Hippocampal formation (tissue), 2 donors: Measurements from ENCODE around the gene LARGE1.

ENCODE experiments used
- DNase-seq, 2 donors: peaks; one replicate each; lab custom pipeline; 2025; lab: John Stamatoyannopoulos, UW

Gene LARGE1

GRCh38 chr22:33657670-33658069 is 262.6 kb downstream of the LARGE1 start:
- no peak for DNase-seq

- no peak for DNase-seq
These were observed 263.3 kb downstream of the LARGE1 start for GRCh38 chr22:33656808-33657628.

- DNase-seq: no peak
These were observed 265.9 kb downstream of the LARGE1 start for GRCh38 chr22:33654173-33654895.

DNA sequence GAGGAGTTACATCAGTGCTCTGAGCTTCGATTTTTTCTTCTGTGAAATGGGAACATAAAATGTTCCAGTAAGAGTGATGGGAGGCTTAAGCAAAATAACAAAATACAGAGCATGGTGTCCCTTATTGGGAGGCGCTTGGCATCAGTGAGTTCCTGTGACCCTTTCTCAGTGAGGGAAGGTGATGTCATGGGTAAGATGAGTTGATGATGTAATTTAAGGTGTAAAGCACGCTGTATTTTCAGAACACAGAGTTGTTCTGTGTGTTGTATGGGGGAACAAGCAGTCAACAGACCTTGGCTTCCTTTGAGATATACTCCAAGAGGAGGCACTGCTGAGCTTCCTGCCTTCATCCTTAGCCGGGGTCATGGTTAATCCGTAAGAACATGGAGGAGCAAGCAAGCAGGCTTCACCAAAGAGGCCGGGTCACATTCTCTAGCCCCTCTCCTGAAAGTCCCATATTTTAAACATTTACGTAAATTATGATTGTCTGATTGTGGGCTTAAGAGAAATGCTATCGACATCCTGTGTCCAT is 266.7 kb downstream of the LARGE1 start:
- no peak for DNase-seq

GRCh38 chr22:33652615-33653014 is 267.7 kb downstream of the LARGE1 start:
- DNase-seq: no peak

- no peak for DNase-seq
These were observed 270.0 kb downstream of the LARGE1 start for GRCh38 chr22:33650244-33650643.

GRCh38 chr22:33648478-33648877 is 271.8 kb downstream of the LARGE1 start:
- no peak for DNase-seq

GRCh38 chr22:33640900-33641299 is 279.4 kb downstream of the LARGE1 start:
- DNase-seq: no peak

GRCh38 chr22:33639588-33640254 is 280.6 kb downstream of the LARGE1 start:
- no peak for DNase-seq

GRCh38 chr22:33635766-33636165 is 284.5 kb downstream of the LARGE1 start:
- no peak for DNase-seq

- DNase-seq: no peak
These were observed 288.5 kb downstream of the LARGE1 start for GRCh38 chr22:33631777-33632176.

DNA sequence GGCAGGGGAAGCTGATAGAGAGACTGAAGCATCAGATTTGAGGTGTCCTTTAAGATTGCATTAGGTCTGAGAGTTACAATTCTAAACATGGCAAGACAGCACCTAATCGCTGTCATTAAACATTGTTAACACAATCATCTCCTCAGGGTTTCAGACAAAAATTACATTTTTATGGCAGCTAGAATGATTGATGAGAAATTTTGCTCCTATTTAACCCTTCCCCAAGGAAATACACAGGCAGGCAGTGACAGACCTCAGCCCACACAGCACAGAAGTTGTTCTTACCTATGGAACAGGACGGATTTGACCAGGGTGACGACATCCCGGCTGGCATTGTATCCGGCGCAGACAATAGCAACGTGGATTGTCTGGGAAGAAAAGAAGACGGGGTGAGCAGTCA is 294.3 kb downstream of the LARGE1 start:
- no peak for DNase-seq

DNA sequence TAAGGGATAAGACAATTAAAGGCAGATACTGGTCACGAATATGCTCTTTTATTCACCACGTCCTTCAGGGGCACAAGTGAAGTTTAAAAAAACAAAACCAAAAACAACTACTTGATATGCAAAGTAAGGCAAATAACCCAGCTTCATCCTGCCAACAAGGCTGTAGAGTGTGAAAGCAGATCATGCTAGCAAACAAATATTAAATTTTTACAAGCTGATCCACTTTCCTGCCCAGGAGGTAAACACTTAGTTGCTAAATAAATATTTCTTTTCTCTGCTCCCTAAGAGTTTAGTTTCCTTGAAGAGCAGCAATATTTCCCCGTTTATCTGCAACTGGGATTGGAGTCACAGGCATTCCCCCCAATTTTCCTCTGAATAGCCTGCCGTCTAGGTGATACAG is 300.2 kb downstream of the LARGE1 start:
- DNase-seq: no peak

DNA sequence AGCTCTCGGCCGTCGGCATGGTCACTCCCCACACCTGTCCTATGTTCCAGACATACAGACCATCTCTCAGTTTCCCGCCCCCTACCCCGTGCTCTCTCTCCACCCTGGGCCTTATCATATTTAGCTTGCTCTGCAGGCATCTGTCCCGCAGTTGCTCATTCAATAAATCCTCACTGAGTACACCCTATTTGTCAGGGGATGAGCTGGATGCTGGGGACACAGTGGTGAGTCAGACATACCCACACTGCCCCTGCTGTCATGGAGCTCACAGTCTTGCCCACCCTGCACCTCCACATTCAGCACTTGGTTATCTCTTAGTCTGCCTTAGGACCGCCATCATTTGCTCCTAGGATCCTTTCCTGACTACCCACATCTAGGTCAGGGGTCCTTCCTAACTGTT is 313.8 kb downstream of the LARGE1 start:
- DNase-seq: no peak

- DNase-seq: no peak
These were observed 314.6 kb downstream of the LARGE1 start for GRCh38 chr22:33605666-33606065.

GRCh38 chr22:33605221-33605620 is 315.1 kb downstream of the LARGE1 start:
- DNase-seq: no peak

GRCh38 chr22:33601062-33601461 is 319.2 kb downstream of the LARGE1 start:
- no peak for DNase-seq

- DNase-seq: no peak
These were observed 319.7 kb downstream of the LARGE1 start for GRCh38 chr22:33600595-33600994.

DNA sequence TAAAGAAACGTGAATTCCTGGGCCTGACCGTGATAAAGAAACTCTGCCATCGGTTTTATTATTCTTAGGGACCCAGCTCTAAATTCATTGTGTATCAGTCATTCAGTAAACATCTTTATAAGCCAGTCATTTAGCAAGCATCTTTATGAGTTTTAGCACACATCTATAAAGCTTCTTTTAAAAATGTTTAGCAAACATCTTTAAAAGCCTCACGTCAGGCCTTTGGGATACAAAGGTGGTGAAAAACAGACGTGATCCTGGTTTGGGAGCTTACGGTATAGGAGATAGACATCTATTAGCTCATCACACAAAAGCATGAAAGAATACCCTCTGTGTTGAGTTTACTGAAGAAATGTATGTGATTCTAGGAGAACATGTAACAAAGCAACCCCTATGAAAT is 320.2 kb downstream of the LARGE1 start:
- no peak for DNase-seq

DNA sequence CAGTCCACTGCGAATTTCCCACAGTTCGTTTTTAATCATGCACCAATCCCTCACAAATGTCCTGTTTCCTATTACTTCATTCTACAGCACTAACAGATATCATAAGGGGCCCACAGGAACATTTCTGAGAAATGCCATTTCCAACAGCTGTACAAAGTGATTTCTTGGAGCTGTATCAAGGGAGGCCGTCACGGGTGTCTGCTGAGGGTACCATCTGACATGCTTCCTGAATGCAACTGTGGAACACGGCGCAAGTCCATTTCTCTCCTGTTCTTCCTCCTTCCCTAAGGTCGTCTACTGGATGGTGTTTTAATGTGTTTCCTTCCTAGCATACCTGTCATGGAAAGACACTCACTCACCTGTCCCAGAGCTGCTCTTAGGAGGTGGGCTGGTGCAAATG is 320.7 kb downstream of the LARGE1 start:
- no peak for DNase-seq

DNA sequence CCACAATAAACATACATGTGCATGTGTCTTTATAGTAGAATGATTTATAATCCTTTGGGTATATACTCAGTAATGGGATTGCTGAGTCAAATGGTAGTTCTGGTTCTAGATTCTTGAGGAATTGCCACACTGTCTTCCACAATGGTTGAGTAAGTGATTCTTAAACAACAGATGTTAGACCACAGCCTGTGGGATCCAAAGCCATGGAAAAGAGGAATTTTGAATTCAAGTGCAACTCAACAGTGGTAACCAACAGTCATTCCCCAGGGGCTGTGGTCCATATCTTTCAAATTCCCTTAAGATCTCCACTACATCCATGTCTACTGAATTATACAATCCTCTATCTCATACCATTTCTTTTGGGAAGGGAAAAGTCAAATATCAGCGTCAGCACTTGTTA is 321.5 kb downstream of the LARGE1 start:
- DNase-seq: no peak

DNA sequence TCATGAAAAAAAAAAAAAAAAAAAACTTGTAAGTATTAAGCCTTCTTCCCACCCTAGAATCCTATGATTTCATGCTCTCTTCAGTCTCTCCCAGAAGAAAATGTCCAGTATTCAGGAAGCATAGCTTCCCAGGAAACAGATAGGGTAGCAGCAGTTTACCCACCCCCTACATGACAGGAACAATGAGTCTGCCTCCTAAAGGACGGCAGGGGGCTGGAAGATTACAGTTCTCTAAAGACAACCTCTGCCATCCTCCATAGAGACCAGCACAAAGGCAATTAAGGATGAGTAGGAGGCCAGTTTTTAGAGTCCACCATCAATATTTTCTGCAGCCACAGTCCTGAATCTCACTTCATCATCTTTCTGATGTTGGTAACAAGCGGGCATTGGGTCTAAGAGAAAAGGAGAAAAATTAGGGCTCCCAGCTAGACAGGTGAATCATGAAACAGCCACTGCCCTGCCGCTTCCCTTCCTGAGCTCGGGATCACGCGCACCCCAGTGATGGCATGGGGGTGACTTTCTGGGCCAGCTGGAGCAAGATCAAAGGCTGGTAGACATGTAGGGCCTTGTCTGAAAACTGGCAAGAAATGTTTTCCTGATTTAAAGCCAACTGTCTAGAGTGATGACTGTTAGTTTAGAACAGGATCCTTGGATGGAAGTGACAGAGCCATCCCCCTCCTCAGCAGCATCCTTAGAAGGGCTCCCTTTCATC is 322.8 kb downstream of the LARGE1 start:
- DNase-seq: no peak
